ENCODE data around the gene DCC.
A peak's percentile ranks its signal among the peaks of the same experiment; 100 is the strongest.

The DCC gene

GRCh38 chr18:53117851-53118250 lies 777.9 kb downstream of the DCC start:
- DNase-seq: no peak

- DNase-seq: no peak
Measured at GRCh38 chr18:53126210-53126609, 786.2 kb downstream of the DCC start.

- DNase-seq: no peak
Measured at GRCh38 chr18:53131001-53131400, 791.0 kb downstream of the DCC start.

GRCh38 chr18:53134711-53135110 lies 794.7 kb downstream of the DCC start:
- DNase-seq: no peak

- no peak for DNase-seq
Measured at GRCh38 chr18:53135654-53136053, 795.7 kb downstream of the DCC start.

- no peak for DNase-seq
Measured at GRCh38 chr18:53139746-53140500, 799.9 kb downstream of the DCC start.

- no peak for DNase-seq
Measured at GRCh38 chr18:53142005-53142404, 802.0 kb downstream of the DCC start.

- no peak for DNase-seq
Measured at GRCh38 chr18:53147472-53147871, 807.5 kb downstream of the DCC start.

GRCh38 chr18:53148123-53148522 lies 808.1 kb downstream of the DCC start:
- peak; percentile 95 for DNase-seq

GRCh38 chr18:53152476-53152875 lies 812.5 kb downstream of the DCC start:
- DNase-seq: no peak

- no peak for DNase-seq
Measured at GRCh38 chr18:53153281-53153680, 813.3 kb downstream of the DCC start.

- DNase-seq: no peak
Measured at GRCh38 chr18:53153800-53154199, 813.8 kb downstream of the DCC start.

GRCh38 chr18:53165770-53166169 lies 825.8 kb downstream of the DCC start:
- no peak for DNase-seq

GRCh38 chr18:53169346-53169745 lies 829.3 kb downstream of the DCC start:
- DNase-seq: no peak

GRCh38 chr18:53191634-53192033 lies 851.6 kb downstream of the DCC start:
- DNase-seq: no peak

- DNase-seq: no peak
Measured at GRCh38 chr18:53193870-53194269, 853.9 kb downstream of the DCC start.

- DNase-seq: no peak
Measured at GRCh38 chr18:53219853-53220252, 879.9 kb downstream of the DCC start.

GRCh38 chr18:53224128-53224778 lies 884.3 kb downstream of the DCC start:
- no peak for DNase-seq

- no peak for DNase-seq
Measured at GRCh38 chr18:53225567-53226325, 885.7 kb downstream of the DCC start.

- no peak for DNase-seq
Measured at GRCh38 chr18:53234610-53235009, 894.6 kb downstream of the DCC start.

GRCh38 chr18:53241161-53241560 lies 901.2 kb downstream of the DCC start:
- no peak for DNase-seq

GRCh38 chr18:53253789-53254188 lies 913.8 kb downstream of the DCC start:
- peak; percentile 1 for DNase-seq

- no peak for DNase-seq
Measured at GRCh38 chr18:53254265-53254664, 914.3 kb downstream of the DCC start.

- DNase-seq: no peak
Measured at GRCh38 chr18:53261241-53261640, 921.2 kb downstream of the DCC start.

Measured in NCI-H2171 (cell line).